Measurements from ENCODE around the gene SCT. TPM values are rescaled to one million over a fixed set of nuclear protein-coding genes. Genes with fewer than 3 reads are reported as not detected.

The SCT gene
- total and polyA plus RNA-seq, 4 donors = not detected

GRCh38 chr11:587546-587945 is 39.4 kb downstream of the SCT start:
- ATAC-seq (ENCODE audit: low FRiP score) (no peak), DNase-seq (no peak)
- WGBS, 2 donors = 82 to 84% methylated on average over 8 of the region's 8 CpGs
- Histone ChIP-seq H3K27ac (ENCODE audit: low read depth in 1 of 2, low read length in 2 of 2) (no peak overlapping the region), H3K9me3 (ENCODE audit: control insufficient read depth, low read length) (no peaks in the 10 kb centered on the region), H3K4me1 (ENCODE audit: control insufficient read depth in 1 of 2, insufficient read depth in 2 of 2, low read length in 2 of 2) (no peaks in the 10 kb centered on the region), H3K27me3 (ENCODE audit: control insufficient read depth in 1 of 2, insufficient read depth in 2 of 2, low read length in 1 of 2) (no peaks in the 10 kb centered on the region), H3K4me3 (ENCODE audit: low read length in 2 of 2) (no peak overlapping the region), H3K36me3 (ENCODE audit: control insufficient read depth in 1 of 2, insufficient read depth in 2 of 2, low read length in 1 of 2) (peaks cover 3 to 5% of the 10 kb centered on the region in 2 donors)
- intact Hi-C loops (cut with DNase I) = no loop called here

GRCh38 chr11:586376-587316 is 40.3 kb downstream of the SCT start:
- peaks cover 3% of the 10 kb centered on the region in 2 donors for H3K36me3 ChIP-seq (ENCODE audit: control insufficient read depth in 1 of 2, insufficient read depth in 2 of 2, low read length in 1 of 2)
- no peaks in the 10 kb centered on the region for H3K9me3 ChIP-seq (ENCODE audit: control insufficient read depth, low read length)
- no peak overlapping the region for H3K27ac ChIP-seq (ENCODE audit: low read depth in 1 of 2, low read length in 2 of 2)
- no peak overlapping the region for H3K4me3 ChIP-seq (ENCODE audit: low read length in 2 of 2)
- WGBS, 2 donors = 88% methylated on average over 32 of the region's 32 CpGs
- no peaks in the 10 kb centered on the region for H3K4me1 ChIP-seq (ENCODE audit: control insufficient read depth in 1 of 2, insufficient read depth in 2 of 2, low read length in 2 of 2)
- intact Hi-C loops (cut with DNase I) = no loop called here
- ATAC-seq (ENCODE audit: low FRiP score) (no peak), DNase-seq (no peak)
- no peaks in the 10 kb centered on the region for H3K27me3 ChIP-seq (ENCODE audit: control insufficient read depth in 1 of 2, insufficient read depth in 2 of 2, low read length in 1 of 2)

- intact Hi-C loops (cut with DNase I) = no loop called here
- DNase-seq (no peak), ATAC-seq (ENCODE audit: low FRiP score) (no peak)
- Histone ChIP-seq H3K27ac (ENCODE audit: low read depth in 1 of 2, low read length in 2 of 2) (no peak overlapping the region), H3K36me3 (ENCODE audit: control insufficient read depth in 1 of 2, insufficient read depth in 2 of 2, low read length in 1 of 2) (peaks cover 1 to 2% of the 10 kb centered on the region in 2 donors), H3K27me3 (ENCODE audit: control insufficient read depth in 1 of 2, insufficient read depth in 2 of 2, low read length in 1 of 2) (no peaks in the 10 kb centered on the region), H3K4me1 (ENCODE audit: control insufficient read depth in 1 of 2, insufficient read depth in 2 of 2, low read length in 2 of 2) (no peaks in the 10 kb centered on the region), H3K4me3 (ENCODE audit: low read length in 2 of 2) (no peak overlapping the region), H3K9me3 (ENCODE audit: control insufficient read depth, low read length) (no peaks in the 10 kb centered on the region)
- WGBS, 2 donors = 94% methylated on average over 10 of the region's 10 CpGs
Observed at GRCh38 chr11:584287-584686, 42.7 kb downstream of the SCT start.

GRCh38 chr11:581752-582151 is 45.2 kb downstream of the SCT start:
- ATAC-seq (ENCODE audit: low FRiP score) (no peak), DNase-seq (no peak)
- Histone ChIP-seq H3K27me3 (ENCODE audit: control insufficient read depth in 1 of 2, insufficient read depth in 2 of 2, low read length in 1 of 2) (no peaks in the 10 kb centered on the region), H3K27ac (ENCODE audit: low read depth in 1 of 2, low read length in 2 of 2) (no peak overlapping the region), H3K4me3 (ENCODE audit: low read length in 2 of 2) (no peak overlapping the region), H3K9me3 (ENCODE audit: control insufficient read depth, low read length) (no peaks in the 10 kb centered on the region), H3K36me3 (ENCODE audit: control insufficient read depth in 1 of 2, insufficient read depth in 2 of 2, low read length in 1 of 2) (no peaks in the 10 kb centered on the region), H3K4me1 (ENCODE audit: control insufficient read depth in 1 of 2, insufficient read depth in 2 of 2, low read length in 2 of 2) (no peaks in the 10 kb centered on the region)
- WGBS, 2 donors = 85 to 88% methylated on average over 17 of the region's 17 CpGs
- intact Hi-C loops (cut with DNase I) = no loop called here

GRCh38 chr11:581342-581741 is 45.6 kb downstream of the SCT start:
- H3K4me1 ChIP-seq (ENCODE audit: control insufficient read depth in 1 of 2, insufficient read depth in 2 of 2, low read length in 2 of 2) = no peaks in the 10 kb centered on the region
- ATAC-seq (ENCODE audit: low FRiP score) = no peak

GRCh38 chr11:579830-580601 is 47.0 kb downstream of the SCT start:
- ATAC-seq (ENCODE audit: low FRiP score) (no peak), DNase-seq (no peak)
- H3K4me1 ChIP-seq (ENCODE audit: control insufficient read depth in 1 of 2, insufficient read depth in 2 of 2, low read length in 2 of 2) = no peaks in the 10 kb centered on the region
- H3K9me3 ChIP-seq (ENCODE audit: control insufficient read depth, low read length) = no peaks in the 10 kb centered on the region
- H3K36me3 ChIP-seq (ENCODE audit: control insufficient read depth in 1 of 2, insufficient read depth in 2 of 2, low read length in 1 of 2) = no peaks in the 10 kb centered on the region
- no peaks in the 10 kb centered on the region for H3K27me3 ChIP-seq (ENCODE audit: control insufficient read depth in 1 of 2, insufficient read depth in 2 of 2, low read length in 1 of 2)
- intact Hi-C loops (cut with DNase I) = loop anchor here in 1 of 2 donors (5.0 kb wide), 1 partner anchor 32 kb away; no protein-coding TSS in a partner anchor
- 81 to 84% methylated on average over 20 of the region's 20 CpGs for WGBS, 2 donors
- H3K4me3 ChIP-seq (ENCODE audit: low read length in 2 of 2) = no peak overlapping the region
- no peak overlapping the region for H3K27ac ChIP-seq (ENCODE audit: low read depth in 1 of 2, low read length in 2 of 2)

More at GRCh38 chr11:581342-581741, 45.6 kb downstream of the SCT start:
- Histone ChIP-seq H3K27ac (ENCODE audit: low read depth in 1 of 2, low read length in 2 of 2) (no peak overlapping the region), H3K27me3 (ENCODE audit: control insufficient read depth in 1 of 2, insufficient read depth in 2 of 2, low read length in 1 of 2) (no peaks in the 10 kb centered on the region), H3K4me3 (ENCODE audit: low read length in 2 of 2) (no peak overlapping the region), H3K36me3 (ENCODE audit: control insufficient read depth in 1 of 2, insufficient read depth in 2 of 2, low read length in 1 of 2) (no peaks in the 10 kb centered on the region), H3K9me3 (ENCODE audit: control insufficient read depth, low read length) (no peaks in the 10 kb centered on the region)
- WGBS, 2 donors = 83 to 85% methylated on average over 14 of the region's 14 CpGs
- DNase-seq = no peak
- intact Hi-C loops (cut with DNase I) = no loop called here

- Histone ChIP-seq H3K4me3 (ENCODE audit: low read length in 2 of 2) (no peak overlapping the region), H3K27me3 (ENCODE audit: control insufficient read depth in 1 of 2, insufficient read depth in 2 of 2, low read length in 1 of 2) (no peaks in the 10 kb centered on the region), H3K27ac (ENCODE audit: low read depth in 1 of 2, low read length in 2 of 2) (no peak overlapping the region), H3K36me3 (ENCODE audit: control insufficient read depth in 1 of 2, insufficient read depth in 2 of 2, low read length in 1 of 2) (no peaks in the 10 kb centered on the region), H3K4me1 (ENCODE audit: control insufficient read depth in 1 of 2, insufficient read depth in 2 of 2, low read length in 2 of 2) (no peaks in the 10 kb centered on the region), H3K9me3 (ENCODE audit: control insufficient read depth, low read length) (no peaks in the 10 kb centered on the region)
- 76 to 83% methylated on average over 21 of the region's 21 CpGs for WGBS, 2 donors
- ATAC-seq (ENCODE audit: low FRiP score) (no peak), DNase-seq (no peak)
- intact Hi-C loops (cut with DNase I) = loop anchor here in 1 of 2 donors (5.0 kb wide), 1 partner anchor 34 kb away; no protein-coding TSS in a partner anchor
Observed at GRCh38 chr11:578276-579035, 48.5 kb downstream of the SCT start.

GRCh38 chr11:577611-577894 is 49.4 kb downstream of the SCT start:
- Histone ChIP-seq H3K27me3 (ENCODE audit: control insufficient read depth in 1 of 2, insufficient read depth in 2 of 2, low read length in 1 of 2) (no peaks in the 10 kb centered on the region), H3K9me3 (ENCODE audit: control insufficient read depth, low read length) (no peaks in the 10 kb centered on the region), H3K4me1 (ENCODE audit: control insufficient read depth in 1 of 2, insufficient read depth in 2 of 2, low read length in 2 of 2) (no peaks in the 10 kb centered on the region), H3K27ac (ENCODE audit: low read depth in 1 of 2, low read length in 2 of 2) (no peak overlapping the region), H3K36me3 (ENCODE audit: control insufficient read depth in 1 of 2, insufficient read depth in 2 of 2, low read length in 1 of 2) (no peaks in the 10 kb centered on the region), H3K4me3 (ENCODE audit: low read length in 2 of 2) (peak overlapping the region in 1 of 2 donors; percentile 69)
- 67 to 70% methylated on average over 6 of the region's 6 CpGs for WGBS, 2 donors
- intact Hi-C loops (cut with DNase I) = loop anchor here in 1 of 2 donors (5.0 kb wide), 1 partner anchor 35 kb away; no protein-coding TSS in a partner anchor
- no peak for ATAC-seq (ENCODE audit: low FRiP score)
- DNase-seq = no peak

All from aorta (tissue), 5 donors.